Measurements from ENCODE around the gene TRAK1. TPM values are rescaled to one million over a fixed set of nuclear protein-coding genes. Genes with fewer than 3 reads are reported as not detected.

The TRAK1 gene
- total and polyA plus RNA-seq, 7 donors, result 17.6 to 42.7 (median 31.8) TPM

DNA sequence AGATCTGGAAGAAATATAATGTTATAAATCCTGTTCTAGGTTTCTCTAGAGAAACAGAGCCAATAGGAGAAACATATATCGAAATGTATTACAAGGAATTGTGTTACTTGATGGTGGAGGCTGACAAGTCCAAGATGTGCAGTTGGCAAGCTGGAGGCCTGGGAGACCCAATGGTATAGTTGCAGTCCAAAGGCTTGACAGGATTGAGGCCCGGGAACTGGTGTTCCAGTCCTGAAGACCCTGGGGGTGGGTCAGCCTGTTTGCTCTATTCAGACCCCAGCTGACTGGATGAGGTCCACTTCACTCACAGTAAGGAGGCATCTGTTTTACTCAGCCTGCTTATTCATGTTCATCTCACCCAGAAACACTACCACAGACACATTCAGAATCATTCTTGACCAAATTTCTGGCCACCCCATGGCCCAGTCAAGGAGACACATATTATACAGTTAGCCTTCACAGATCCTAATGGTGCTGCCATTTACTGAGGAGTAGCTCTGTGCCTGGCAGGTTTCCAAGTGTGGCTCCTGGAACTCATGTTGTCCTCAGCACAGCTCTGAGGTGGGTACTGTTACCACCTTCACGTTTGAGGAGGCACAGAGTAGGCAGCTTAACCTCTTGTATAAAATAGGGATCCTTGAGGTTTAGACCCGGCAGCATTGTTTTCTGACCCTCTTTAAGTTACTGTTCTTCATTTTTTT, 3.7 kb downstream of the TRAK1 start:
- peaks cover 0 to 79% (median 53%) of the 10 kb centered on the region in 4 donors for H3K4me1 ChIP-seq
- 84 to 88% methylated on average over 4 of the region's 4 CpGs for WGBS, 2 donors
- intact Hi-C loops (cut with DNase I), result no loop called here

DNA sequence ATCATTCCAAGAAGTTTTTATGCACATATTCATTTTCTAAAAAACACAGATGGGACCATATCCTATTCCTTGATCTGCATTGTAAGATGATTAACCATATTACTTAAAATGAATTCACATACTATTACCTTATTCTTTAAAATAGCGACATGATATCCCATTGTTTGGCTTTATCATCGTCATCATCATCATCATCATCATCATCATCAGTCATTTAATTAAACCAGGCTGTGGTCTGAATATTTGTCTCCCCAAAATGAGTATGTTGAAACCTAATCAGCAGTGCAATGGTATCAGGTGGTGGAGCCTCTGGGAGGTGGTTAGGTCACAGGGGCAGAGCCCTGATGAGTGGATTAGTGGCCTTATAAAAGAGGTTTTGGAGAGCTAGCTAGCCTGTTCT, 4.4 kb downstream of the TRAK1 start:
- no peaks in the 10 kb centered on the region for H3K36me3 ChIP-seq
- intact Hi-C loops (cut with DNase I), result no loop called here
- H3K27ac ChIP-seq, result no peak overlapping the region
- H3K4me1 ChIP-seq, result peaks cover 0 to 74% (median 54%) of the 10 kb centered on the region in 4 donors
- TF ChIP-seq EP300 (IDR thresholded peaks at IDR 0.05) (no peak), POLR2A (IDR thresholded peaks at IDR 0.05) (no peak), POLR2AphosphoS5 (IDR thresholded peaks at IDR 0.05) (no peak)
- TF ChIP-seq, protein P1, sequence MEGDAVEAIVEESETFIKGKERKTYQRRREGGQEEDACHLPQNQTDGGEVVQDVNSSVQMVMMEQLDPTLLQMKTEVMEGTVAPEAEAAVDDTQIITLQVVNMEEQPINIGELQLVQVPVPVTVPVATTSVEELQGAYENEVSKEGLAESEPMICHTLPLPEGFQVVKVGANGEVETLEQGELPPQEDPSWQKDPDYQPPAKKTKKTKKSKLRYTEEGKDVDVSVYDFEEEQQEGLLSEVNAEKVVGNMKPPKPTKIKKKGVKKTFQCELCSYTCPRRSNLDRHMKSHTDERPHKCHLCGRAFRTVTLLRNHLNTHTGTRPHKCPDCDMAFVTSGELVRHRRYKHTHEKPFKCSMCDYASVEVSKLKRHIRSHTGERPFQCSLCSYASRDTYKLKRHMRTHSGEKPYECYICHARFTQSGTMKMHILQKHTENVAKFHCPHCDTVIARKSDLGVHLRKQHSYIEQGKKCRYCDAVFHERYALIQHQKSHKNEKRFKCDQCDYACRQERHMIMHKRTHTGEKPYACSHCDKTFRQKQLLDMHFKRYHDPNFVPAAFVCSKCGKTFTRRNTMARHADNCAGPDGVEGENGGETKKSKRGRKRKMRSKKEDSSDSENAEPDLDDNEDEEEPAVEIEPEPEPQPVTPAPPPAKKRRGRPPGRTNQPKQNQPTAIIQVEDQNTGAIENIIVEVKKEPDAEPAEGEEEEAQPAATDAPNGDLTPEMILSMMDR (IDR thresholded peaks at IDR 0.05), result no peak
- DNase-seq, result no peak
- no peaks in the 10 kb centered on the region for H3K27me3 ChIP-seq
- no peaks in the 10 kb centered on the region for H3K9me3 ChIP-seq
- whole genome bisulfite sequencing, 2 donors, result 95 to 98% methylated on average over 2 of the region's 2 CpGs
- H3K4me3 ChIP-seq, result no peak overlapping the region

More for the DNA sequence above, 3.7 kb downstream of the TRAK1 start:
- Histone ChIP-seq H3K4me3 (no peak overlapping the region), H3K36me3 (no peaks in the 10 kb centered on the region), H3K27ac (peak overlapping the region in 1 of 4 donors; percentile 26), H3K9me3 (no peaks in the 10 kb centered on the region), H3K27me3 (no peaks in the 10 kb centered on the region)
- TF ChIP-seq, protein P1 (IDR thresholded peaks at IDR 0.05), result no peak
- no peak for TF ChIP-seq POLR2A (IDR thresholded peaks at IDR 0.05)
- no peak for DNase-seq

DNA sequence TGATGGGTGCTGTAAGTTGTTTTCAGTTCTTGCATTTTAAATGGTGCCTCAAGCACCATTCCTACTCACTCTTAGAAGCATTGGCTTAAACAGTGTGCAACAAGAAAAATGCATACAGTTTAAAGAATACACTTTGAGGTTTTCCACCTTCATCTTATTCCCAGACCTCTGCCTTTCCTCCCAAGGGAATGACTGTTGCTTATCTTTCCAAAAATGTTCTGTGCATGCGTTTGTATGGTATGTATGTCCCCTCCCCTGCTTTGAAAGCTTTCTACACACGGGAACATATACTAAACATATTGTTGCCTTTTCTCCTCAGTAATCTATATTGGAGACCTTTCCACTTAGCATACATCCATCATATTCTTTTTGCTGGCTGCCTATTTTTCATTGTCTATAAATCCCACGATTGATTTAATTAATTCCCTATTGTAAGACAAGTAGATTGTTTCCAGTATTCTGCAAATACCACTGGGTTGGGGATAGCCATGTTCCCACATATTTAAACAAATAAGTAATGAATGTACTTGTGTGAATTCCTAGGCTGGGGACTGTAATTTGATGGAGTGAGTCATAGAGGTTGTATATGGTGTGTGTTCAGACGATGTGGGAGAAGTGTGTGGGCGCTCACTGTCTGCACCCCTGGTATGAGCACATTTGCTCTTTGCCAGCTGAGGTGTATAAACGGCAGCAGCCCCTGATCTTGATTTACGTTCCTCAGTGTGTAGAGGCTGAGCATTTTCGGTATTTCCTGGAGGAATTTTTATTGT, 5.8 kb downstream of the TRAK1 start:
- Histone ChIP-seq H3K27me3 (no peaks in the 10 kb centered on the region), H3K4me1 (peaks cover 0 to 72% (median 52%) of the 10 kb centered on the region in 4 donors), H3K36me3 (no peaks in the 10 kb centered on the region), H3K27ac (peak overlapping the region in 3 of 4 donors; percentile 51 to 66 (median 55)), H3K9me3 (no peaks in the 10 kb centered on the region), H3K4me3 (no peak overlapping the region)
- WGBS, 2 donors, result 52 to 56% methylated on average over 8 of the region's 8 CpGs
- intact Hi-C loops (cut with DNase I), result no loop called here
- DNase-seq, result no peak
- TF ChIP-seq EP300 (IDR thresholded peaks at IDR 0.05) (no peak), POLR2A (IDR thresholded peaks at IDR 0.05) (no peak), POLR2AphosphoS5 (IDR thresholded peaks at IDR 0.05) (no peak)
- TF ChIP-seq, protein P1 (IDR thresholded peaks at IDR 0.05), result no peak

DNA sequence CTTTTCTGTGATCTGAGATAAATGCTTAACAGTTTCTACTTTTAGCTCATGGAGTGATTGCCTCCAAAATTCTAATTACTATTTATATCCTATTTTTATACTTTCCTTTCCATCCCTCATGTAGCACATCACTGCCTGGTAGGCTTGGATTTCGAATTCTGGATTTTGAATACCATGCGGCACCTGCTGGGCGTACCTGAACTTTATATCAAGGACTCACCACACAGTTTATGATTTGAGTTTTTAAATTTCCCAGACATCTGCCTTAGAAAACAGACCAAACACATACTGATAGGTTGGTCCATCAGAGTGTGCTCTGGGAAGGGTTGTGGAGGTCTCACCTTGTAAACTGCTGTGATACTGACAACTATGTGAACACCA, 6.4 kb downstream of the TRAK1 start:
- intact Hi-C loops (cut with DNase I), result no loop called here

More for the DNA sequence above, 6.4 kb downstream of the TRAK1 start:
- H3K4me1 ChIP-seq, result peaks cover 0 to 72% (median 50%) of the 10 kb centered on the region in 4 donors
- H3K36me3 ChIP-seq, result no peaks in the 10 kb centered on the region
- H3K27ac ChIP-seq, result peak overlapping the region in 3 of 4 donors; percentile 51 to 66 (median 55)
- H3K9me3 ChIP-seq, result no peaks in the 10 kb centered on the region
- TF ChIP-seq POLR2A (IDR thresholded peaks at IDR 0.05), result no peak
- TF ChIP-seq, protein P1 (IDR thresholded peaks at IDR 0.05), result peak in 1 of 4 experiments; percentile 10
- WGBS, 2 donors, result 91 to 94% methylated on average over 3 of the region's 3 CpGs
- no peak overlapping the region for H3K4me3 ChIP-seq
- no peaks in the 10 kb centered on the region for H3K27me3 ChIP-seq
- DNase-seq, result no peak
